NCI-H526 treated with DMSO at 0.1 percent for 48 hours (cell line): ENCODE results near the gene PTCH2.

Experiments used
- DNase-seq: peaks from one replicate; lab custom pipeline; 2025; lab: John Stamatoyannopoulos, UW

Gene PTCH2, protein sequence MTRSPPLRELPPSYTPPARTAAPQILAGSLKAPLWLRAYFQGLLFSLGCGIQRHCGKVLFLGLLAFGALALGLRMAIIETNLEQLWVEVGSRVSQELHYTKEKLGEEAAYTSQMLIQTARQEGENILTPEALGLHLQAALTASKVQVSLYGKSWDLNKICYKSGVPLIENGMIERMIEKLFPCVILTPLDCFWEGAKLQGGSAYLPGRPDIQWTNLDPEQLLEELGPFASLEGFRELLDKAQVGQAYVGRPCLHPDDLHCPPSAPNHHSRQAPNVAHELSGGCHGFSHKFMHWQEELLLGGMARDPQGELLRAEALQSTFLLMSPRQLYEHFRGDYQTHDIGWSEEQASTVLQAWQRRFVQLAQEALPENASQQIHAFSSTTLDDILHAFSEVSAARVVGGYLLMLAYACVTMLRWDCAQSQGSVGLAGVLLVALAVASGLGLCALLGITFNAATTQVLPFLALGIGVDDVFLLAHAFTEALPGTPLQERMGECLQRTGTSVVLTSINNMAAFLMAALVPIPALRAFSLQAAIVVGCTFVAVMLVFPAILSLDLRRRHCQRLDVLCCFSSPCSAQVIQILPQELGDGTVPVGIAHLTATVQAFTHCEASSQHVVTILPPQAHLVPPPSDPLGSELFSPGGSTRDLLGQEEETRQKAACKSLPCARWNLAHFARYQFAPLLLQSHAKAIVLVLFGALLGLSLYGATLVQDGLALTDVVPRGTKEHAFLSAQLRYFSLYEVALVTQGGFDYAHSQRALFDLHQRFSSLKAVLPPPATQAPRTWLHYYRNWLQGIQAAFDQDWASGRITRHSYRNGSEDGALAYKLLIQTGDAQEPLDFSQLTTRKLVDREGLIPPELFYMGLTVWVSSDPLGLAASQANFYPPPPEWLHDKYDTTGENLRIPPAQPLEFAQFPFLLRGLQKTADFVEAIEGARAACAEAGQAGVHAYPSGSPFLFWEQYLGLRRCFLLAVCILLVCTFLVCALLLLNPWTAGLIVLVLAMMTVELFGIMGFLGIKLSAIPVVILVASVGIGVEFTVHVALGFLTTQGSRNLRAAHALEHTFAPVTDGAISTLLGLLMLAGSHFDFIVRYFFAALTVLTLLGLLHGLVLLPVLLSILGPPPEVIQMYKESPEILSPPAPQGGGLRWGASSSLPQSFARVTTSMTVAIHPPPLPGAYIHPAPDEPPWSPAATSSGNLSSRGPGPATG

DNA sequence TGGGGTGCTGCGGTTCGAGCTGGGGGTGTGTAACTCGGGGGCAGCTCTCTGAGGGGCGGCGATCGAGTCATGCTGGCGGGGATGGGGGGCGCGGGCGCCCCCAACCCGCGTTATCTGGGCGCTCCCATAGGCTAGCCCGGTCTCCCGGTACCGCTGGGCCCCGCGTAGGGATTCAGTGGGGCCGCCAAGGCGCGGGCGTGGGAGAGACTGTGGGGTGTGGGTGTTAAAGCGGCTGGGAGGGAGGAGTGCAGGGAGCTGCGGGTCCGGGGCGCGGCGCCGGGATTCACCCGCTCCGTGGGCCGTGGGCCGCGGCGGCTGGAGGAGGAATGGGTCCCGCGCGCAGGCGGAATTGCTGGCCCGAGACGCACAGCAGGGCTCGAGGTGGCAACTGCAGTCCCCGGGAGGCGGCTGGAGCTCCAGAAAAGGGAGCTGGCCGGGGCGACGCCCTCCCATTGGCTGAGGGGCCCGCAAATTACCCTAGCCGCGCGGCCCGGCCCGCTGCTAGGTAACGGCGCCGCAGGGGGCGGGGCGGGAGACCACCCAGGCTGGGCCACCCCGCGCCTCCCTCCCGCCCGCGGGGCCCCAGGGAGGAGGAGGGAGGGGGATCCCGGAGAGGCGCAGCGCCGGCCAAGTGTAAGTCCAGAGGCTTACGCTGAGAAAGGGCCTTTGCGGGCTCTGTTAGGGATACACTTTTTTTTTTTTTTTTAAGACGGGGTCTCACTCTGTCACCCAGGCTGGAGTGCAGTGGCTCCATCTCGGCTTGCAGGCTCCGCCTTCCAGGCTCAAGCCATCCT is at the start of gene PTCH2:
PTCH2 (minus strand) TSS at position 392 of the 794 bp plus-strand sequence; CDS start at position 71, 321 bp downstream.
- DNase-seq = peak; percentile 85

DNA sequence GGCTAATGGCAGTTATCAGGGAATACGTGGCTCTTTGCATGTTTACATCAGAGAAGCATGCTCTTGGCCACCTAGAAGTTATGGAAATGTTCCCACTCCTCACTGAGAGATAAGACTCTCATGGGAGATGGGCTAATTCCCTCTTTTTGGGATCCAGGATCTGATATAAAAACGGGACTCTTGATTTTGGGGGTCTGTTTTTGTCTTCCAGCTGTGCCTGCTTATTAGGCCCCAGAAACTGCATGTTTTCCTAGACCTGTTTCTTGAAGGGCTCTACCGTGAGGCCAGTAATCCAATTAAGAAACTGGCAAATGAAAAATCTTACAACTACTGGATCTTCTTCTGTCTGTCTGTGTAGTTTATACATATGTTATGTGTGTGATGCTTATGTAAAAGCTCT is 47.0 kb upstream of the PTCH2 start:
- DNase-seq = no peak

DNA sequence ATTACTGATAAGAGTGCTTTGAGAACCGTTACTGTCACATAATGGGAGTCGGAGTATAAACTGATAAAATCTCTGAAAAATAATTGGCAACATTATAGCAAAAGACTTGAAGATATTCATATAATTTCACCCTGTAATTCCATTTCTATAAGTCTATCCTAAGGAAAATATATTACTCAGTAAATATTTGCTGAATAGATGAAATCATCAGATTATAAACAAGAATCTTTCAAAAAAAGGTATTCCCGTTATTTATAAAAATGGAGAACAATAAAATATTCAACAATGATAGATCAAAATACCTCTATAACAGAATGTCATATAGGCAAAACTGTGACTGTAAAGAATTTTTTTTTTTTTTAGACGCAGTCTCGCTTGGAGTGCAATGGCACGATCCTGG is 42.4 kb upstream of the PTCH2 start:
- no peak for DNase-seq

DNA sequence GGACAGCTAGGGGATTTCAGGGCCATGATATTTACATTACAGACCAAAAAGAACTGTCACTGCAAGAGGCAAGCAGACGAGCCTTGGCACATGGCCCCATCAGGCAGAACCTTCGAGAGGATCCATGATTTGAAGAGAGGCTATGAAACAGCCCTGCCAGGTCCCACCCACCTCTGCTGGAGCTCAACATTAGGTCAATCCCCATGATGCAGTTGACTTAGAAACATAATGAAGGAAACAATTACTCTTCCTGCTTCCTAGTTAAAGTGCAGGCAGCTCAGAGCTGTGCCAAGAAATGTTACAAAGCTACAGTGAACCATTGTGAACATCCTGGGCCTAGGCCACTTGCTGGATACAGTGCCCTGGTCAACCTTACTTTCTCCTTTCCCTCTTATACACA is 41.7 kb upstream of the PTCH2 start:
- DNase-seq = no peak

DNA sequence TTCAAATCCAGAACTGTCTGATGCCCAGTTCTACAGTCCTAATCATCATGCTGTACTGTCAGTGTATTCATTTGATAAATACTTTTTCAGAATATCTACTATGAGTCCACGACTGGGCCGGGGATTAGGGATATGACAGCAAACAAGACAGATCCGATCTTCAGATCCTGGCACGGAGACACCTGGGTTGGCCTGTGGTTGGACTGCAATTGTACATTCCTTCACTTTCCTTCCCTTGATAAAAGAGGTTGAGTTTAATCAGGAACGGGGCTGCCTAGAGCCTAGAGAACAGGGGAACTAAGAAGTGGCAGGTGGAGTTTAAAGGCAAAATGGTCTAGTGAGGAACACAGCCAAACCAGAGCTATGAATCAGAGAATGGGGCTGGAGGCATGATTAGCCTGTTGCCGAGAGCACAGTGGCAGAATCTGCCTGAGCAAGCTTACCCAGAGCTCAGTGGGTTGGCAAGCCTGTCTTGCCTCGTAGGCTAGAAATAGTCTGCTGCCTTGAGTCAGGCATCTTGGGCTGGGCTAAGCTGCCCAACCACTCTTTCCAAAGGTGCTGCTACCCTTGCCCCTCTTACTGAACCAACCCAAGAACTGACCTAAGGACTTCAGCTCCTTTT is 38.1 kb upstream of the PTCH2 start:
- DNase-seq = no peak

DNA sequence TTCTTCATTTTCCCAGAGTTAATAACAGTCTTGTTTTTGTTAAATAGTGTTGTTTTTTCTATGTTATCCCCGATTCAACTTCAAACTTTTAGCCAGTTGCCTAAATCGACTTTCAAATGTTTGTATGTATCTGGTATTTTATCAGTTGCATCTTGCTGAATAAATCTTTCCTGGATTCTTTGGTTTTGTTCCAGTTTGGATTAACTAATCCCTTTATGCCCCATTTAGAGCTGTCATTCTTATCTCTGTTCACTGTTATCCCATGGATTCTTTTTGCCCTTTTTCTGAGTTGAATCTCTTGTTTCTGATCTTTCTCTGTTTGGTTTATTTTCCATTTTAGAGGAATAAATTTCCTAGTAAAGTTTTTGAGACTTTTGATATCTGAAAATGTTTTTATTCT is 31.1 kb upstream of the PTCH2 start:
- no peak for DNase-seq

DNA sequence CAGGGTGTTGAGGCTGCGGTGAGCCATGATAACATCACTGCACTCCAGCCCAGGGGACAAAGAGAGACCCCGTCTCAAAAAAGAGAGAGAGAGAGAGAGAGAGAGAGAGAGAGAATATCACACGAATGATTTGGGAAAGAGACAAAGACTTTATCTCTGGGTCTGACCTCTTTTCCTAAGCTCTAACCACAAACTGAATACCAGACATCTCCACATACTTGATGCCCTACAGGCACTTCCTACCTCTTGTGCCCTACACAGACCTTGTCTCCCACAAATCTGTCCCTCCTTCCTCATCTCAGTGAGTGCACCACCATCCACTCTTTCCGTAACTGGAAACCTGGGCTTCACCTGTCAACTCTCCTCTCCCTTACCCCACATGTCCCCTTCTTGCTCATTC is 27.0 kb upstream of the PTCH2 start:
- DNase-seq = no peak

DNA sequence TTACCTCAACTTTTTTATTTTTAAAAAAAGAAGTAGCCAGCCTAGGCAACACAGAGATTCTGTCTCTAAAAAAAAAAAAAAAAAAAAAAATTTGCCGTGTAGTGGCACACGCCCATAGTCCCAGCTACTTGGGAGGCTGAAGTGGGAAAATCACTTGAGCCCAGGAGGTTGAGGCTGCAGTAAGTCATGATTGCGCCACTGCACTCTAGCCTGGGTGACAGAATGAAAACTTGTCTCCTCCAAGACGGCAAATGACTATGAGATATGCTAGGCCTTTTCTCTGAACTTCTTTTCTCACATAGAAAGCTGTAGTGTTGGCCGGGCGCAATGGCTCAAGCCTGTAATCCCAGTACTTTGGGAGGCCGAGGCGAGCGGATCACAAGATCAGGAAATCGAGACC is 24.7 kb upstream of the PTCH2 start:
- DNase-seq = no peak

DNA sequence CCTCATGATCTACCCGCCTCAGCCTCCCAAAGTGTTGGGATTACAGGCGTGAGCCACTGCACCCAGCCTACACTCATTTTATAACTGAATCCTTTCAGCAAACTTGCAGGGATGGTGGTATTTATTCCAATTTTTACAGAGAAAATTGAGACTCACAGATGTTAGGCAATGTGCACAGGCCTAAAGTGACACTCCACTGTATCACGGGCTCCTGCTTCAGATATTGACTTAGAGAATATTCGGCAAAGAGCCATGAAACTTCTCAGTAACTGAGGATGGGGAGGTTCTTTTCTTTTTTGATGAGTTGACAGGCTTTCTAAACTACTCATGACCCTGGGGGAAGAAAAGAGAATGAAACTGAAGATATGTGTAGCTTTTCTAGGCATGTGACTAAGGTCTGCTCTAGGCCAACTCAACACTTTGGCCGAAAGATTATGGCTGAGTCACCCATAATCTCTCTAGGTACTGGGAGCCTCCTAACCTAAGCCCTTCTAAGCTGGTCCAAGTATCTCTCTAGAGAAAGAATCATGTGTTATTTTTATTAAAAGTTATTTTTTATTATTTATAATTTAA is 19.9 kb upstream of the PTCH2 start:
- DNase-seq = no peak

DNA sequence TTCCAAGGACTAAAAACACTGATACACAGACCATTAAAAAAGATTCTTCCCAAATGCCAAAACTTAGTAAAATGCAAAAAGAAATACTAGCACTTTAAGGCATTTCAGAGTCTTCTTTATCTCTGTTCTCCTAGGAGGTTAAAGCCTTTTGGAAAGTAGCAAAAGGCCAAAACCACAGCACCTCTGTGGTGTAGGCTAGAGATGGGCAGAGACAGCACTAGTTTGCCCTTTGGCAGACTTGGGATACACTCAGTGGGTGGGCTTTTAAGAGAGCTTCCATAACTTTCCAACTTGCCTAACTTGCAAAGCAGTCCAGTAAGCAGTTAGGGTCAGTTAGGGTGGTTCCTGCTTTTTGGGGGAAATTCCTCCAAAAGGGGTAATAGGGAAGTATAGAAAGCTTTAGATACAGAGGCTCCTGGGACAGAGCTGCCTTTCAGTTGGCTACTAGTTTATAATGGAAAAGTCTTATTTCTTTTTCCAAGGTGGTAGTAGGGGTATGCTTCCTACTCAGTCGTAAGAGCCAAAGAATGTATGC is 17.9 kb upstream of the PTCH2 start:
- DNase-seq = no peak

DNA sequence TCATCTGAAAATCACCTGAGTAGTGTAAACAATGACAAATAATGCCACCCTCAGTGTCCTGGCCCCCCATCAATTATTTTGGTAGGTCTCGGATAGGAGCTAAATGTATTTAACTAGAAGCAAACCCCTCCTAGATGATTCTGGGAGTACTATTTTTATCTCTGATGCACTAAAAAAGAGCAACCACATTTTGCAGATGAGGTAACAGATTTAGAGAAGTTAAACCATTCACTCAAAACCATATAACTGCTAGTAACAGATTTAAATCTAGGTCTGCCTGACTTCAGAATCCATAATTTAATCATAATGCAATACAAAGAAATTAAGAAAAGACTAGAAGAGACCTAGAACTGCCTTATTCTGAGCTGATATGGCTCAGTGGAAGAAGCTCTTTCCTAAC is 17.3 kb upstream of the PTCH2 start:
- no peak for DNase-seq

GRCh38 chr1:44857446-44857845 is 14.4 kb upstream of the PTCH2 start:
- no peak for DNase-seq

DNA sequence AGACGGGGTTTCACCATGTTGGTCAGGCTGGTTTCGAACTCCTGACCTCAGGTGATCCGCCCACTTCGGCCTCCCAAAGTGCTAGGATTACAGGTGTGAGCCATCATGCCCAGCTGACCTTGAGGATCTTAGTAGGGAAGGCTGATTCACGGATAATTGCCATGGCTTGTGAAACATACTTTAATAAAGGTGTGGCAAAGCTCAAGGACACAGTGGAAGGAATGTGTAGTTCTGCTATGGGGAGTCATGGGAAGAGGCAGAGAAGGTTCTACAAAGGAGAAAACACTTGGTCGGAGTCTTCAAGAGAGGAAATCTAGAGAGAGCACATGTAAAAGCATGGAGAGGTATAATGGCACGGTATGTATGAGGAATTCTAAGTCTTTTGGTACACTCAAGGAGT is 12.7 kb upstream of the PTCH2 start:
- DNase-seq = no peak

GRCh38 chr1:44854970-44855369 is 11.9 kb upstream of the PTCH2 start:
- no peak for DNase-seq

DNA sequence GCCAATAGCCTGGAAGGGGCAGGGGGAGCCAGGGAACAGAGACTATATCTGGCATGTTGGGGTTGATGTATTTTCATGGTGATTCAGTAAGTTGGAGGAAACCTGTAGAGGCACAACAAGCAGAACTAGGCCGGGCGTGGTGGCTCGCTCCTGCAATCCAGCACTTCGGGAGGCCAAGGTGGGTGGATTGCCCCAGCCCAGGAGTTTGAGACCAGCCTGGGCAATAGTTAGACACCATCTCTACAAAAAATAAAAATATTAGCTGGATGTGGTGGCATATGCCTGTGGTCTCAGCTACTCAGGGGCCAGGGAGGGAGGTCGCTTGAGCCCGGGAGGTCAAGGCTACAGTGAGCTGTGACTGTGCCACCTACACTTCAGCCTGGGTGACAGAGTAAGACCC is 10.1 kb upstream of the PTCH2 start:
- no peak for DNase-seq

GRCh38 chr1:44851308-44851707 is 8.3 kb upstream of the PTCH2 start:
- DNase-seq = no peak

- no peak for DNase-seq
Observed at GRCh38 chr1:44849575-44850132, 6.6 kb upstream of the PTCH2 start.

DNA sequence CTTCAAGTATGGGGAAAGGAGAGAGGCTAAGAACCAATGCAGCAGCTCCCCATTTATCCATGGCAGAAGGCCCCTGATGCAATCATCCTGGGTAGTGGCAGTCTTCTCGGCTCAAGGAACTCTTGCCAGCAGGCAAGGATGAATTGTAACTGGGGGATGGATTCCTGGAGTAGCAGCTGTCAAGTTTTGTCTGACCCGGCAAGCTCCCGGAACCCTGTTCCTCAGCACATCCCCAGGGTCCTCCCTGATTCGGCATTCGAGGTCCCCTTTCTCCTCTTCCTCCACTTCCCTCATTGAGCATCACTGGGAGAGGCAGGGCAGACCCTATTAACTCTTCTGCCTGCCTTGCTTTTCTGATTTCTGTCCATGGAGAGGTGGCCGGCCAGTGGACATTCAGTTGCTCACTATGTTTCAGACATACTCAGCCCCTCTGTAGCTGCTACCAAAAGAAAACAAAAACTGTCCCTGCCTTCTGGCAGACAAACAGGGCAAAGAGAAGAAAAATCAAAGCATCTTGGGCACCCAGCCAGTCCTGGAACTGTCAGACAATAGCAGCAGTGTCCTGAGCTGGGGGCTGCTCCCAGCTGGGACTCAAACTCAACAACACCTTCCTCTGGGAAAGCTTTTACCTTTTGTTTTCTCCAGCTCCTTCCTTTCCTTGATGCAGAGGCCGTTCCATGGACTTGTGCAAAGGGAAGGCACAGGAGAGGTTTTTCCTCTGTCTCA is 5.6 kb upstream of the PTCH2 start:
- DNase-seq = no peak

GRCh38 chr1:44847845-44848244 is 4.8 kb upstream of the PTCH2 start:
- DNase-seq = no peak

DNA sequence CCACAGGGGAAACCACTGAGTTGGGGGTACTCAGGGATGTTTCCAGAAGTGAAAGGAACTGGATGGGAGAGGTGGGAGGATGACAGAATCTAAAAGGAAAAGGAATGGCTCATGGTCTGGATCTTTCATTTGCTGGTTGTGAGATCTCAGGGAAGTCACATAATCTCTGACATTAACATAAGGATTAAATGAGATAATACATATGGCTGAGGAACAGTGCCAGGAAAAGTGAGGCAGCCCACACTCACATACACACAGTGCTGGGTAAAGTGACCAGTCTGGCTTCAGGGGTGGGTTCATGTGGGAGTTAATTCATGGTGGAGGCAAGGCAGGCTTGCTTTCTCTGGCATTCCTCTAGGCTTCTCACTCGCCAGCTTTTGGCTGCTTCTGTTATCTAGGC is 3.9 kb upstream of the PTCH2 start:
- DNase-seq = no peak
